Measurements from ENCODE around the gene TNRC6C. TPM values are rescaled to one million over a fixed set of nuclear protein-coding genes. Genes with fewer than 3 reads are reported as not detected.

Gene TNRC6C
- total RNA-seq, 4 donors from 2014 or later: 15.8 to 30.3 (median 27.7) TPM

- peaks cover 0 to 58% (median 0%) of the 10 kb centered on the region in 3 donors for H3K4me1 ChIP-seq
- no peak overlapping the region for H3K4me3 ChIP-seq
- no peaks in the 10 kb centered on the region for H3K27me3 ChIP-seq
- TF ChIP-seq EP300 (IDR thresholded peaks at IDR 0.05) (no peak), POLR2A (IDR thresholded peaks at IDR 0.05) (no peak), POLR2AphosphoS5 (IDR thresholded peaks at IDR 0.05) (no peak), CTCF (IDR thresholded peaks at IDR 0.05) (peak; percentile 61 to 66 (median 62))
- H3K27ac ChIP-seq: peak overlapping the region in 2 of 4 donors; percentile 6 to 19
- H3K9me3 ChIP-seq: no peaks in the 10 kb centered on the region
- ATAC-seq: no peak
- peaks cover 0 to 21% of the 10 kb centered on the region in 2 donors for H3K36me3 ChIP-seq
These were observed 61.0 kb downstream of the TNRC6C start for GRCh38 chr17:78019367-78019975.

GRCh38 chr17:78019976-78020716, 61.6 kb downstream of the TNRC6C start:
- WGBS, 2 donors (ENCODE audit: low coverage in 1 of 2): 91 to 94% methylated on average over 5 to 6 of the region's 6 CpGs
- peak overlapping the region in 1 of 4 donors; percentile 4 for H3K27ac ChIP-seq
- peaks cover 0 to 27% of the 10 kb centered on the region in 2 donors for H3K36me3 ChIP-seq
- no peak overlapping the region for H3K4me3 ChIP-seq
- H3K9me3 ChIP-seq: no peaks in the 10 kb centered on the region
- no peak for TF ChIP-seq POLR2AphosphoS5 (IDR thresholded peaks at IDR 0.05)
- H3K27me3 ChIP-seq: no peaks in the 10 kb centered on the region
- no peak for ATAC-seq
- H3K4me1 ChIP-seq: peaks cover 0 to 62% (median 0%) of the 10 kb centered on the region in 3 donors

DNA sequence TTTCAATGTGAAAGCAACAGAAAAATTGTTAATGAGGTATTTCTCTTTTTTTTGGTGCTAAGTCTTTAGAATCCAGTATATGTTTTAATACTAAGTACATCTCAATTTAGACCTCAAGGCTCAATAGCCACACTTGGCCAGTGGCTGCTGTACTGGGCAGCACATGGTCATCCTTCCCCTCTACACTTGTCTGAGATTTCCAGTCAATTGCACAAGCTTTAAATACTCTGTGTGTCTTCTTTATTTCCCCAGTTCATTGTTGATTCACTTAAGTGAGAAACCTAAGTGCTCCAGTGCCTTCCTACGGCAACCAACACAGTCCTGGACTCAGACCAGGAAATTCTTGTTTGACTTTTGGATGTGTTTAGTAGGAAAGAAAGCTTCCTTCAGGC, 62.2 kb downstream of the TNRC6C start:
- peak overlapping the region in 1 of 4 donors; percentile 7 for H3K27ac ChIP-seq
- TF ChIP-seq POLR2A (IDR thresholded peaks at IDR 0.05) (no peak), EP300 (IDR thresholded peaks at IDR 0.05) (no peak), POLR2AphosphoS5 (IDR thresholded peaks at IDR 0.05) (no peak), CTCF (IDR thresholded peaks at IDR 0.05) (no peak)
- no peaks in the 10 kb centered on the region for H3K9me3 ChIP-seq
- no peak for ATAC-seq
- H3K4me3 ChIP-seq: no peak overlapping the region
- H3K27me3 ChIP-seq: no peaks in the 10 kb centered on the region
- WGBS, 2 donors (ENCODE audit: low coverage in 1 of 2): 17% methylated on average over 1 of the region's 1 CpG; no CpG with 5 or more reads in 1 of the 2 donors
- H3K4me1 ChIP-seq: peaks cover 0 to 68% (median 0%) of the 10 kb centered on the region in 3 donors
- peaks cover 0 to 24% of the 10 kb centered on the region in 2 donors for H3K36me3 ChIP-seq

- H3K27ac ChIP-seq: no peak overlapping the region
- TF ChIP-seq POLR2A (IDR thresholded peaks at IDR 0.05): no peak
- TF ChIP-seq EP300 (IDR thresholded peaks at IDR 0.05): no peak
- TF ChIP-seq CTCF (IDR thresholded peaks at IDR 0.05): no peak
- no peak for TF ChIP-seq POLR2AphosphoS5 (IDR thresholded peaks at IDR 0.05)
- H3K9me3 ChIP-seq: no peaks in the 10 kb centered on the region
- H3K4me3 ChIP-seq: no peak overlapping the region
- 43 to 48% methylated on average over 2 of the region's 2 CpGs for WGBS, 2 donors (ENCODE audit: low coverage in 1 of 2)
- ATAC-seq: no peak
- H3K27me3 ChIP-seq: no peaks in the 10 kb centered on the region
- H3K4me1 ChIP-seq: peaks cover 0 to 85% (median 11%) of the 10 kb centered on the region in 3 donors
- peaks cover 0 to 11% of the 10 kb centered on the region in 2 donors for H3K36me3 ChIP-seq
These were observed 63.9 kb downstream of the TNRC6C start for GRCh38 chr17:78022425-78022824.

- peak overlapping the region in 1 of 4 donors; percentile 13 for H3K27ac ChIP-seq
- WGBS, 2 donors (ENCODE audit: low coverage in 1 of 2): 54 to 64% methylated on average over 5 of the region's 5 CpGs
- TF ChIP-seq POLR2A (IDR thresholded peaks at IDR 0.05): no peak
- no peak for TF ChIP-seq CTCF (IDR thresholded peaks at IDR 0.05)
- no peak for TF ChIP-seq EP300 (IDR thresholded peaks at IDR 0.05)
- no peak for TF ChIP-seq POLR2AphosphoS5 (IDR thresholded peaks at IDR 0.05)
- H3K4me1 ChIP-seq: peaks cover 0 to 89% (median 11%) of the 10 kb centered on the region in 3 donors
- H3K27me3 ChIP-seq: no peaks in the 10 kb centered on the region
- no peak for ATAC-seq
- H3K9me3 ChIP-seq: no peaks in the 10 kb centered on the region
- no peak overlapping the region for H3K4me3 ChIP-seq
- H3K36me3 ChIP-seq: peaks cover 0 to 9% of the 10 kb centered on the region in 2 donors
These were observed 64.5 kb downstream of the TNRC6C start for GRCh38 chr17:78023042-78023441.
